Fibroblast of lung (primary cell): ENCODE measurements around the gene SLC9A3.

Experiments used
- EZH2 ChIP-seq: IDR thresholded peaks from 2 replicates; pipeline ENCODE4 v1.5.1; 2012; ENCODE audit warnings: low read length, control low read depth, mild to moderate bottlenecking; ENCODE audit errors: missing control alignments
- TF ChIP-seq, protein P1 (sequence below), 2 donors: IDR thresholded peaks in 1 of 2; conservative IDR thresholded peaks in 1 of 2; 1 replicate in 1 of 2; 2 replicates in 1 of 2; pipeline ENCODE4 v1.5.1; 2011 to 2012; ENCODE audit warnings: low read length in 2 of 2, control low read depth in 1 of 2, inconsistent platforms in 1 of 2, low read depth in 1 of 2, mild to moderate bottlenecking in 1 of 2

DNA sequence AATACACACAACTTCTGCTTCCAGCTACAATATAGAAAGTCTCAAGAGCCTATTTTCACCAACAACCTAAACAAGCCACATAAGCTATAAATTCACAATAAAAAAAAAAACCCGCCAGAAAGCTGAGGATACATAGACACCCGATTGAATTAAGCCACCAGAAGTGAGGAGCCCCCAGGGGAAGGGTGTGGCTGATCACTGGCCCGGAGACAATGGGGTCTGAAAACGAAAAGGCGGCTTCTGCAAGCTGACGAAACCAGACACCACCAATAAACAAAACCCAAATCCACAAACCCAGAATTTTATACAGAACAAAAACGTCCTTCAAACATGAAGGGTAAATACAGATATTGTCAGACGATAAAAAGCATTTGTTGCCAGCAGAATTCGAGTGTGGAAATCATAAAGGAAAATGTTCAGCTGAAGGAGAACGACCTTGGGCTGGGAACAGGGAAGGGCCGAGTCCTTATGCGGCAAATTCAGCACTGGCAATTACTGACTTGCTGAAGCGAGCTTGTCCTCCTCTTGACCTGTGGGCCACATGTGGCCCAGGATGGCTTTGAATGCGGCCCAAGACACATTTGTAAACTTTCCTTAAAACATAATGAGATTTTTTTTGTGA lies 48.3 kb upstream of the SLC9A3 start:
- TF ChIP-seq, protein P1, sequence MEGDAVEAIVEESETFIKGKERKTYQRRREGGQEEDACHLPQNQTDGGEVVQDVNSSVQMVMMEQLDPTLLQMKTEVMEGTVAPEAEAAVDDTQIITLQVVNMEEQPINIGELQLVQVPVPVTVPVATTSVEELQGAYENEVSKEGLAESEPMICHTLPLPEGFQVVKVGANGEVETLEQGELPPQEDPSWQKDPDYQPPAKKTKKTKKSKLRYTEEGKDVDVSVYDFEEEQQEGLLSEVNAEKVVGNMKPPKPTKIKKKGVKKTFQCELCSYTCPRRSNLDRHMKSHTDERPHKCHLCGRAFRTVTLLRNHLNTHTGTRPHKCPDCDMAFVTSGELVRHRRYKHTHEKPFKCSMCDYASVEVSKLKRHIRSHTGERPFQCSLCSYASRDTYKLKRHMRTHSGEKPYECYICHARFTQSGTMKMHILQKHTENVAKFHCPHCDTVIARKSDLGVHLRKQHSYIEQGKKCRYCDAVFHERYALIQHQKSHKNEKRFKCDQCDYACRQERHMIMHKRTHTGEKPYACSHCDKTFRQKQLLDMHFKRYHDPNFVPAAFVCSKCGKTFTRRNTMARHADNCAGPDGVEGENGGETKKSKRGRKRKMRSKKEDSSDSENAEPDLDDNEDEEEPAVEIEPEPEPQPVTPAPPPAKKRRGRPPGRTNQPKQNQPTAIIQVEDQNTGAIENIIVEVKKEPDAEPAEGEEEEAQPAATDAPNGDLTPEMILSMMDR (conservative IDR thresholded peaks at IDR 0.05 in 1 of 2, IDR thresholded peaks at IDR 0.05 in 1 of 2; ENCODE audit: low read depth in 1 of 2, low read length in 2 of 2): no peak
- TF ChIP-seq EZH2: no peak
